GM12873 (cell line): ENCODE measurements around the gene C16orf87.

Source experiments
- TF ChIP-seq, protein P1 (sequence below): IDR thresholded peaks from 2 replicates; pipeline ENCODE4 v1.5.1; 2012; ENCODE audit warnings: low read depth, mild to moderate bottlenecking, moderate library complexity, low read length, control low read depth; ENCODE audit not compliant: insufficient read depth; ENCODE audit errors: missing control alignments

The C16orf87 gene

DNA sequence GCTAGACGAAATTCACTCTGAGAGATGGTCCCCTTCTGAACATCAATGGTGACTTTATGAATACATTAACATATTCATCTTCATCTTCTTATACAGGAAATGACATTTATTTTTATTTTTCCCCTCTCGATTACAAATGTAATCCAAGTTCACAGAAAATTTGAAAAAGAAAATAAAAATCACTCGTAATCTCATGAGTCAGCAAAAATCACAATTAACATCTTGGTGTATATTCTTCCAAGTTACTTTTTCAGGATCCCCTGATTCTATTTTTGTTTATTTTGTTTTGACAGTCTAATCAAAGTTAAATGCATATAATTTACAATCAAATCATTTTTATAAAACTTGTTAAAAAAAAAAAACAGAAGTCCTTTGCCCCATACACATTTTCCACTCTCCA, 27.6 kb downstream of the C16orf87 start:
- TF ChIP-seq, protein P1, sequence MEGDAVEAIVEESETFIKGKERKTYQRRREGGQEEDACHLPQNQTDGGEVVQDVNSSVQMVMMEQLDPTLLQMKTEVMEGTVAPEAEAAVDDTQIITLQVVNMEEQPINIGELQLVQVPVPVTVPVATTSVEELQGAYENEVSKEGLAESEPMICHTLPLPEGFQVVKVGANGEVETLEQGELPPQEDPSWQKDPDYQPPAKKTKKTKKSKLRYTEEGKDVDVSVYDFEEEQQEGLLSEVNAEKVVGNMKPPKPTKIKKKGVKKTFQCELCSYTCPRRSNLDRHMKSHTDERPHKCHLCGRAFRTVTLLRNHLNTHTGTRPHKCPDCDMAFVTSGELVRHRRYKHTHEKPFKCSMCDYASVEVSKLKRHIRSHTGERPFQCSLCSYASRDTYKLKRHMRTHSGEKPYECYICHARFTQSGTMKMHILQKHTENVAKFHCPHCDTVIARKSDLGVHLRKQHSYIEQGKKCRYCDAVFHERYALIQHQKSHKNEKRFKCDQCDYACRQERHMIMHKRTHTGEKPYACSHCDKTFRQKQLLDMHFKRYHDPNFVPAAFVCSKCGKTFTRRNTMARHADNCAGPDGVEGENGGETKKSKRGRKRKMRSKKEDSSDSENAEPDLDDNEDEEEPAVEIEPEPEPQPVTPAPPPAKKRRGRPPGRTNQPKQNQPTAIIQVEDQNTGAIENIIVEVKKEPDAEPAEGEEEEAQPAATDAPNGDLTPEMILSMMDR = no peak

DNA sequence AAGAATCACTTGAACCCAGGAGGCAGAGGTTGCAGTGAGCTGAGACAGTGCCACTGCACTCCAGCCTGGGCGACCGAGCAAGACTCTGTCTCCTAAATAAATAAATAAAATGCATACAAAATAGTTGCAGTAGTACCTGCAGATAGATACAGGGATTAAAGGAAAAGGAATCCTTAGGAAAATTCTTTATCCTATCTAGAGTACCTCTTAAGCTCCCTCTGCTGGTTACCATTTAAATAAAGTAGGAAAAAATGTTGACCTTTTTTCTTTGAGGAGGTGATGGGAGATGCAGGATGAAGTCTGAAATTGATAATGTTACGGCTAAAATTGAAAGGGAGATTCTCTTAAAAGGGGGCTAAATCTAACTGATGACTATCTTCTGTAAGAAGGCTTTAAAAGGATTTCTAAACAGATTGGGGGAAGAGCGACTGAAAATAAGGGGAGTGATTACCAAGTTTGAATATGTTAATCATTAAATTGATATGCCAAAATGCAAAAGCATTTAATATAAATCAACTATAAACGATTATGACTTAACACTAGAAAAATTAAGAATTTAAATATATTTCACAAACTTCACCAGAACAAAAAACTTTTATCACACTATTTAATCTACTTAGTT, 29.4 kb downstream of the C16orf87 start:
- TF ChIP-seq, protein P1 = no peak

DNA sequence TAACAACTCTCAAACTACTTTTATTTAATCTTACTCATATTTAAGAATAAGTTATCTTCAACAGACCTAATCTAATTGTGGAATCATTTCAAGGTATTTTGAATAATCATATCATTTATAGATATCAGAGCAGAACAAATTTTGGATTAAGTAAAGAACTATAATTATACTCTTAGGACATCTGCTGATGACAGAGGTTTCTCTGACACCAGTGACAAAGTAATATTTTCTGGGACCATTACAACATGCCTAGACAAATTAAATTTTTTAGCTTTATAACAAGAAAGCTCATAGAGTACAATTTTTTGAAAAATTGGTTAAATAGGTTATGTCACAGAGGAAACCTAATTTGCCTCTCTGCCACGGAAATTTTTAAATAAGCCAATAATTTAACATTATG, 30.5 kb downstream of the C16orf87 start:
- TF ChIP-seq, protein P1 = no peak

DNA sequence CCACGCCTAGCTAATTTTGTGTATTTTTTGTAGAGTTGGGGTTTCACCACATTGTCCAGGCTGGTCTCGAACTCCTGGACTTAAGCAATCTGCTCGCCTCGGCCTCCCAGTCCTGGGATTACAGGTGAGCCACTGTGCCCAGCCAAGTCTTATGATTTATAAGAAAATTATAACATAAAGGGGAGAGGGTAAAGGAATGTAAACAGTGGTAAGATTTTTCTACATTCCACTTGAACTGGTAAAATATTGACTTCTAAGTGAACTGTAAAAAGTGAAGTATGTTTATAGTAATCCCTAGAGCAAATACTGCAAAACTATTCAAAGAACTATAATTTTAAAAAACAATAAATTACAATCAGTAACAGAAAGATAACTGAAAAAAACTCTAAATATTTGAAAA, 33.5 kb downstream of the C16orf87 start:
- TF ChIP-seq, protein P1 = no peak

DNA sequence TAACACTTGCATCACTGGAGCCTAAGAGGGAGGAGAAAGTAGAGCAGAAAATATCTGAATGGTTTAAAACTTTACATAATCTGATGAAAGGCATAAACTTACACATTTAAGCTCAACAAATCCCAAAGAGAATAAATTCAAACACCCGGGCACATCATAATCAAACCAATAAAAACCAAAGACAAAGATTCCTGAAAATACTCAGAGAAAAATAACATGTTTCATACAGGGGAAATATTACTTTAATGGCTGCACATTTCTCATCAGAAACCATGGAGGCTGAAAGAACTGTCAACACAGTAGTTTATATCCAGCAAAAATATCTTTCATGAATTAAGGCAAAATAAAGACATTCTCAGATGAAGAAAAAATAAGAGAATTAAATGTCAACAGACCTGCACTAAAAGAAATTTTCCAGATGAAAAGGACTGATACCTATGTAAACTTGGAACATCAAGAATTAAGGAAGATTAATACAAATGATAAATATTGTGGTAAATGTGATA, 34.2 kb downstream of the C16orf87 start:
- TF ChIP-seq, protein P1 = no peak

DNA sequence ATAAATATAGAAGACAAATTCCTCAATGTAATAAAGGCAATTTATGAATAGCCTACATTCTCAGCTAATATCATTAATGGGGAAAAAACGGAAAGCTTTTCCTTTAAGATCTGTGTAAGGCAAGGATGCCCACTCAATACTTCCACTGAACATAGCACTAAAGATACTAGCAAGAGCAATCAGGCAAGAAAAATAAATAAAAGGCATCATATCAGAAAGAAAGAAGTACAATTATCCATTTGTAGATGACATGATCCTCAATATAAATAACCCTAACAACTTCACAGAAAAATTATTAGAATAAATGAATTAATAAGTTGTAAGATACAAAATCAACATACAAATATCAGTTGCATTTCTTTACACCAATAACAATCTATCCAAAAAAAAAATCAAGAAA, 37.1 kb downstream of the C16orf87 start:
- TF ChIP-seq, protein P1 = no peak

DNA sequence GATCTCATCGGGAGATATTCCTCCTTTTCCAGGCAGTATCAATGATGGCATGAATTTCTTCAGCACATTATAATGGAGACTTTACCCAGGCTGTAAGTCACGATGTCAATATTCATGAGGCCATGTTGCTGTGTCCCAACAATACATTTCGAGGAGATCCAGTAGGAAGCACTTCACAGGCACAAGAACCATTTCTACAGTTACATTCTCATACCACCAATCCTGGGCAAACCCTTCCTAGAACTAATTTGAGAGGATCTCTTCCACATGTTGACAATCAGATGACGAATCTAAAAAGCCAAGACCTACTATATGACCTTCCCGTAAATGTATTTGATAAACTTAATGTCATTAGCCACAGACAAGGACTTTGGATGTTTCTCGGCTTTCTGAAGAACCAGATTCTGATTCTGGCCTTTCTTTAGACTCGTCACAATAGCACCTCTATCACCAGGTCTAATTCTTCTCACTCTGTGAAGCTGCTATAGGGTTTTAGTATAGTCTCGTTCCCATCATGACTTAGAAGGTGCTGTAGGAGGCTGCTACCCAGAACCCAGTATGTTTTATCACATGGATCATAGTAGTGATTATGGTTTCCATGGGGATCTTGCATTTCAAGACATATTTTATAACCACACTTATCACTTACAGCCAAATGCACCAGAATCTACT, 40.2 kb downstream of the C16orf87 start:
- TF ChIP-seq, protein P1 = no peak
